SK-N-SH (cell line): Measurements from ENCODE around the gene ARAP1. TPM values are rescaled to one million over a fixed set of nuclear protein-coding genes. Genes with fewer than 3 reads are reported as not detected.

Experiments used
- CTCF ChIA-PET: fragments of 300-600, 350-600 bp; formaldehyde crosslinking; extraction: SDS; loops from one replicate; lab custom pipeline; 2021; lab: Yijun Ruan, JAX
- POLR2A ChIA-PET: fragments of 350-600 bp; sonication (Branson Sonifier 250); formaldehyde crosslinking; extraction: SDS; loops from one replicate; lab custom pipeline; 2020; ENCODE audit warnings: antibody characterized with exemption, inconsistent platforms; lab: Yijun Ruan, JAX
- DNase-seq: peaks from one replicate; pipeline ENCODE4 v3.0.0; 2012
- H2AFZ ChIP-seq: fragments of 200-600 bp; sonication (generic); 2 replicates; pipeline ENCODE4 v1.8.1; 2016; ENCODE audit warnings: antibody characterized with exemption, mild to moderate bottlenecking, low read depth
- H3F3A ChIP-seq: fragments of 200-600 bp; sonication (generic); replicated peaks from 2 replicates; pipeline ENCODE3; 2016; ENCODE audit warnings: antibody characterized with exemption, mild to moderate bottlenecking; ENCODE audit not compliant: insufficient read depth
- H3K27ac ChIP-seq, 2 experiments: fragments of 200-500 bp in 1 of 2; fragments of 200-600 bp in 1 of 2; sonication (Bioruptor generic) in 1 of 2; sonication (generic), shearing (Covaris generic) in 1 of 2; 2 replicates each; pipeline versions ENCODE4 v1.5.1 to v1.6.1; 2014 to 2016; ENCODE audit warnings: low read depth in 2 of 2, inconsistent platforms in 1 of 2, low read length in 1 of 2, mild to moderate bottlenecking in 1 of 2, mixed read lengths in 1 of 2
- H3K27me3 ChIP-seq: fragments of 200-600 bp; sonication (generic), shearing (Covaris generic); 2 replicates; pipeline ENCODE4 v1.6.1; 2016; ENCODE audit warnings: mixed run types; ENCODE audit not compliant: insufficient read depth
- H3K36me3 ChIP-seq, 2 experiments: fragments of 200-500 bp in 1 of 2; fragments of 200-600 bp in 1 of 2; sonication (Bioruptor generic) in 1 of 2; sonication (generic) in 1 of 2; replicated peaks in 1 of 2; 2 replicates each; pipeline versions ENCODE3 to v1.5.1; 2014 to 2016; ENCODE audit warnings: low read length in 1 of 2, mild to moderate bottlenecking in 1 of 2; ENCODE audit not compliant: insufficient read depth in 2 of 2, control insufficient read depth in 1 of 2
- H3K4me1 ChIP-seq, 2 experiments: fragments of 200-500 bp in 1 of 2; fragments of 200-600 bp in 1 of 2; sonication (Bioruptor generic) in 1 of 2; sonication (generic), shearing (Covaris generic) in 1 of 2; 2 replicates each; pipeline versions ENCODE4 v1.5.1 to v1.6.1; 2014 to 2016; ENCODE audit warnings: low read depth in 1 of 2, low read length in 1 of 2, mixed run types in 1 of 2; ENCODE audit not compliant: insufficient read depth in 2 of 2, control insufficient read depth in 1 of 2
- H3K4me2 ChIP-seq: fragments of 200-600 bp; sonication (generic), shearing (Covaris generic); 2 replicates; pipeline ENCODE4 v1.6.1; 2017; ENCODE audit warnings: mixed run types
- H3K4me3 ChIP-seq, 2 experiments: fragments of 200-500 bp in 1 of 2; fragments of 200-600 bp in 1 of 2; sonication (Bioruptor generic) in 1 of 2; sonication (generic), shearing (Covaris generic) in 1 of 2; 2 replicates each; pipeline versions ENCODE4 v1.5.1 to v1.8.1; 2014 to 2016; ENCODE audit warnings: low read depth in 2 of 2, inconsistent platforms in 1 of 2, low read length in 1 of 2, mild to moderate bottlenecking in 1 of 2, mixed read lengths in 1 of 2, moderate library complexity in 1 of 2
- H3K79me2 ChIP-seq: fragments of 200-600 bp; sonication (generic); 2 replicates; pipeline ENCODE4 v1.8.1; 2017; ENCODE audit warnings: mild to moderate bottlenecking; ENCODE audit not compliant: insufficient read depth
- H3K9ac ChIP-seq: fragments of 200-600 bp; sonication (generic); 2 replicates; pipeline ENCODE4 v1.6.1; 2017; ENCODE audit warnings: mixed run types
- H3K9me2 ChIP-seq: fragments of 200-600 bp; sonication (generic); 2 replicates; pipeline ENCODE4 v1.6.1; 2017; ENCODE audit warnings: mixed run types
- H3K9me3 ChIP-seq: fragments of 200-600 bp; sonication (generic); 2 replicates; pipeline ENCODE4 v1.6.1; 2017; ENCODE audit warnings: mixed run types, mild to moderate bottlenecking, moderate library complexity
- H4K20me1 ChIP-seq: fragments of 200-600 bp; sonication (generic); 2 replicates; pipeline ENCODE4 v1.6.1; 2017; ENCODE audit warnings: mild to moderate bottlenecking, mixed run types; ENCODE audit not compliant: insufficient read depth
- CHD2 ChIP-seq: fragments of 150-350 bp; IDR thresholded peaks from 2 replicates; pipeline ENCODE4 v1.6.1; 2018; ENCODE audit warnings: low read length; ENCODE audit not compliant: partially characterized antibody
- CTCF ChIP-seq: fragments of 200-600 bp; sonication (generic); IDR thresholded peaks from 2 replicates; pipeline ENCODE4 v1.6.1; 2017; ENCODE audit warnings: antibody characterized with exemption, mild to moderate bottlenecking, moderate library complexity
- EP300 ChIP-seq, 2 experiments: IDR thresholded peaks; 2 replicates each; pipeline versions ENCODE4 v1.4.0 to v1.6.1; 2012; ENCODE audit warnings: borderline replicate concordance in 1 of 2, low read depth in 1 of 2, low read length in 1 of 2
- EZH2phosphoT487 ChIP-seq: fragments of 200-600 bp; sonication (generic); IDR thresholded peaks from 2 replicates; pipeline ENCODE4 v1.6.1; 2017; ENCODE audit warnings: low read depth, mixed run types, mild to moderate bottlenecking, antibody characterized with exemption, moderate library complexity, borderline replicate concordance
- FOSL2 ChIP-seq: IDR thresholded peaks from 2 replicates; pipeline ENCODE4 v1.4.0; 2012; ENCODE audit warnings: low read depth, mild to moderate bottlenecking, moderate library complexity, borderline replicate concordance
- FOXJ3 ChIP-seq: sonication (generic); formaldehyde crosslinking; IDR thresholded peaks from 2 replicates; pipeline ENCODE4 v1.5.1; 2020; ENCODE audit warnings: mild to moderate bottlenecking, missing genetic modification reagents
- FOXM1 ChIP-seq: IDR thresholded peaks from 2 replicates; pipeline ENCODE4 v1.4.0; 2012; ENCODE audit warnings: low read depth, mild to moderate bottlenecking
- GABPA ChIP-seq: IDR thresholded peaks from 2 replicates; pipeline ENCODE4 v1.4.0; 2012; ENCODE audit warnings: low read depth, mild to moderate bottlenecking
- GATA2 ChIP-seq: sonication (generic); formaldehyde crosslinking; IDR thresholded peaks from 2 replicates; pipeline ENCODE4 v1.5.0; 2020; ENCODE audit warnings: mild to moderate bottlenecking, missing genetic modification reagents
- JUND ChIP-seq: IDR thresholded peaks from 2 replicates; pipeline ENCODE4 v1.4.0; 2012
- MAX ChIP-seq: IDR thresholded peaks from 2 replicates; pipeline ENCODE4 v1.4.0; 2012; ENCODE audit warnings: low read depth
- MEF2A ChIP-seq: IDR thresholded peaks from 2 replicates; pipeline ENCODE4 v1.4.0; 2012; ENCODE audit warnings: low read depth, borderline replicate concordance
- MXI1 ChIP-seq: IDR thresholded peaks from 2 replicates; pipeline ENCODE4 v1.6.1; 2012; ENCODE audit warnings: mild to moderate bottlenecking, low read depth, low read length, improper control_type of control experiment
- NFIC ChIP-seq: IDR thresholded peaks from 2 replicates; pipeline ENCODE4 v1.4.0; 2012; ENCODE audit warnings: borderline replicate concordance
- NRF1 ChIP-seq: IDR thresholded peaks from 2 replicates; pipeline ENCODE4 v1.6.1; 2012; ENCODE audit warnings: low read depth, mild to moderate bottlenecking, low read length
- PBX3 ChIP-seq: IDR thresholded peaks from 2 replicates; pipeline ENCODE4; 2012
- RAD21 ChIP-seq: IDR thresholded peaks from 2 replicates; pipeline ENCODE4 v1.6.1; 2012; ENCODE audit warnings: mild to moderate bottlenecking, low read length
- RCOR1 ChIP-seq: fragments of 150-350 bp; IDR thresholded peaks from 2 replicates; pipeline ENCODE4 v1.6.1; 2017; ENCODE audit warnings: antibody characterized with exemption, low read length
- RFX5 ChIP-seq: IDR thresholded peaks from 2 replicates; pipeline ENCODE4 v1.6.1; 2012; ENCODE audit warnings: mild to moderate bottlenecking, improper control_type of control experiment, low read length
- TCF12 ChIP-seq: IDR thresholded peaks from 2 replicates; pipeline ENCODE4 v1.4.0; 2012
- TEAD4 ChIP-seq: IDR thresholded peaks from 2 replicates; pipeline ENCODE4 v1.4.0; 2012; ENCODE audit warnings: mild to moderate bottlenecking, borderline replicate concordance; ENCODE audit not compliant: insufficient read depth
- USF2 ChIP-seq: fragments of 150-350 bp; IDR thresholded peaks from 2 replicates; pipeline ENCODE4 v1.6.1; 2017; ENCODE audit warnings: antibody characterized with exemption, low read length, low read depth, borderline replicate concordance
- WGBS: methylation state at CpG from one replicate; pipeline ENCODE4 v1.1.6; 2017; ENCODE audit warnings: low lambda C conversion rate; 5-methylcytosine and 5-hydroxymethylcytosine counted together
- polyA plus RNA-seq, 3 experiments: library from polyadenylated mRNA; depleted of rRNA; stranded (reverse); fragments of >200 nt; gene quantifications; 2 replicates each; pipeline ENCODE4 v1.2.3, GENCODE V29; 2012

Gene ARAP1
- polyA plus RNA-seq, 1 of the 3 experiments (the other 2 are of a cell fraction) = 56.6 TPM

GRCh38 chr11:72772059-72772458 lies 19.9 kb upstream of the ARAP1 start:
- WGBS = 88% methylated on average over 6 of the region's 12 CpGs
- ChIA-PET CTCF (interaction anchor here (1.0 to 2.0 kb wide), 5 partner anchors 8 to 41 kb away, joined by 3 to 5 read pairs (median 4); partner anchors contain the start of gene STARD10), POLR2A (no interaction called here)
- Histone ChIP-seq H3K27ac (peak overlapping the region; percentile 35 to 36; a peak in 1 of 4 replicates), H3K9me2 (no peaks in the 10 kb centered on the region), H3K9ac (no peak overlapping the region), H3K79me2 (no peaks in the 10 kb centered on the region), H4K20me1 (no peaks in the 10 kb centered on the region), H3K4me3 (no peak overlapping the region), H3K4me1 (peaks cover 26 to 53% of the 10 kb centered on the region in 2 experiments), H3K36me3 (no peaks in the 10 kb centered on the region), H3K27me3 (no peaks in the 10 kb centered on the region), H3K4me2 (peak overlapping the region; percentile 49; the same call in 1 of the 2 replicates), H3F3A (peaks cover 3% of the 10 kb centered on the region), H2AFZ (no peak overlapping the region), H3K9me3 (no peaks in the 10 kb centered on the region)
- TF ChIP-seq CTCF (no peak), MXI1 (no peak), EP300 (IDR thresholded peaks at IDR 0.05; ENCODE audit: borderline replicate concordance in 1 of 2, low read depth in 1 of 2, low read length in 1 of 2) (no peak), CHD2 (no peak), RCOR1 (no peak), TEAD4 (no peak), NRF1 (no peak), EZH2phosphoT487 (no peak), FOSL2 (no peak), FOXM1 (no peak), GABPA (no peak)
- DNase-seq = no peak

GRCh38 chr11:72771507-72771906 lies 19.3 kb upstream of the ARAP1 start:
- ChIA-PET POLR2A (no interaction called here), CTCF (interaction anchor here (0.9 to 2.0 kb wide), 5 partner anchors 9 to 86 kb away, joined by 3 to 5 read pairs (median 5); partner anchors contain the start of gene STARD10)
- Histone ChIP-seq H3K79me2 (no peaks in the 10 kb centered on the region), H3K27ac (peak overlapping the region; percentile 3 to 35; a peak in 2 of 4 replicates), H4K20me1 (no peaks in the 10 kb centered on the region), H3K4me1 (peaks cover 26 to 48% of the 10 kb centered on the region in 2 experiments), H3K4me3 (no peak overlapping the region), H3K27me3 (no peaks in the 10 kb centered on the region), H3K36me3 (no peaks in the 10 kb centered on the region), H3K9me3 (no peaks in the 10 kb centered on the region), H3K9ac (no peak overlapping the region; the same call in 1 of the 2 replicates), H3K9me2 (no peaks in the 10 kb centered on the region), H3K4me2 (peak overlapping the region; percentile 49; the same call in 1 of the 2 replicates), H3F3A (peaks cover 3% of the 10 kb centered on the region), H2AFZ (0 out of 2 replicates have a peak overlapping the region, but pooled peaks have one; percentile 9)
- peak; percentile 8 for TF ChIP-seq CHD2
- TF ChIP-seq FOXJ3 (CRISPR knock-in tag) = no peak
- peak; percentile 24 for TF ChIP-seq PBX3
- peak; percentile 45; the same call in 1 of the 2 replicates for TF ChIP-seq TCF12
- TF ChIP-seq USF2 = no peak
- TF ChIP-seq MEF2A = no peak
- no peak for TF ChIP-seq RFX5
- no peak for TF ChIP-seq GATA2 (CRISPR knock-in tag)
- TF ChIP-seq FOSL2 = peak; percentile 88
- TF ChIP-seq NFIC = 0 out of 2 replicates have a peak, but pooled peaks have one; percentile 14
- TF ChIP-seq MAX = peak; percentile 46; the same call in 1 of the 2 replicates
- peak; percentile 74; the same call in 1 of the 2 replicates for TF ChIP-seq JUND
- no peak for TF ChIP-seq RAD21
- DNase-seq = peak; percentile 44
- 10% methylated on average over 4 of the region's 4 CpGs for WGBS
